ENCODE results near the gene DDX24. TPM values are rescaled to one million over a fixed set of nuclear protein-coding genes. Genes with fewer than 3 reads are reported as not detected.

The DDX24 gene
- total and polyA plus RNA-seq, 9 of the 15 experiments (the other 6 are each of a cell fraction or from before 2014, with no cell fraction given): 82.4 to 175 (median 122) TPM

- 0 out of 2 replicates have a peak, but pooled peaks have one; percentile 2 for TF ChIP-seq ZBTB40 (IDR thresholded peaks at IDR 0.05)
- TF ChIP-seq ZBTB40 (CRISPR knock-in tag; IDR thresholded peaks at IDR 0.05): no peak
- peak; percentile 52 for TF ChIP-seq HNRNPLL (IDR thresholded peaks at IDR 0.05; ENCODE audit: low read depth, low read length, poor library complexity, severe bottlenecking)
- TF ChIP-seq ETV1 (tag; conservative IDR thresholded peaks at IDR 0.05; ENCODE audit: low read depth): 0 out of 2 replicates have a peak, but pooled peaks have one; percentile 20
- peak; percentile 57 for TF ChIP-seq GABPA (tag; conservative IDR thresholded peaks at IDR 0.05; ENCODE audit: low read depth)
- no peak for TF ChIP-seq NR0B1 (IDR thresholded peaks at IDR 0.05; ENCODE audit: partially characterized antibody)
- no peak for TF ChIP-seq CEBPB (tag; IDR thresholded peaks at IDR 0.05)
- TF ChIP-seq CHD2 (IDR thresholded peaks at IDR 0.05; ENCODE audit: low read depth, low read length): 0 out of 2 replicates have a peak, but pooled peaks have one; percentile 5
- no peak for TF ChIP-seq ZFP36 (IDR thresholded peaks at IDR 0.05; ENCODE audit: low read depth, low read length, partially characterized antibody)
- no peak for TF ChIP-seq POLR3A (IDR thresholded peaks at IDR 0.05; ENCODE audit: borderline replicate concordance, extremely low read depth, insufficient read depth, insufficient read length)
- TF ChIP-seq CAMTA2 (CRISPR knock-in tag; conservative IDR thresholded peaks at IDR 0.05): no peak
Measured at GRCh38 chr14:94081386-94081820, 401 bp upstream of the DDX24 start (continued).
